Activated CD4-positive, alpha-beta T cell treated with anti-CD3 and anti-CD28 coated beads for 36 hours (primary cell): ENCODE results near the gene SPON1. TPM values are rescaled to one million over a fixed set of nuclear protein-coding genes. Genes with fewer than 3 reads are reported as not detected.
"Not testable (repeated sequence)": the region's sequence is repeated elsewhere in the genome, so short reads cannot be mapped to it uniquely, and the experiment has no call there.

Source experiments
- ATAC-seq: fragments of 200-7000 bp; cut with Tn5 transposase; one replicate; pipeline ENCODE4 v1.10.0; 2021; ENCODE audit warnings: mild to moderate bottlenecking, moderate library complexity
- CTCF ChIA-PET: fragments of 350-600 bp; sonication (Branson Sonifier 250); formaldehyde crosslinking; loops from one replicate; lab custom pipeline; 2021; ENCODE audit warnings: antibody characterized with exemption; lab: Charles Lee
- POLR2A ChIA-PET: fragments of 350-600 bp; sonication (Branson Sonifier 250); formaldehyde crosslinking; loops from one replicate; lab custom pipeline; 2021; ENCODE audit warnings: antibody characterized with exemption, inconsistent platforms; lab: Charles Lee
- DNase-seq: peaks from one replicate; pipeline ENCODE4 v3.0.0-alpha.2; 2020
- H3K27ac Mint-ChIP-seq: one replicate; pipeline ENCODE4 v1.8.0; 2021; ENCODE audit warnings: mixed read lengths
- H3K27me3 Mint-ChIP-seq: one replicate; pipeline ENCODE4 v1.8.0; 2021; ENCODE audit warnings: mixed read lengths
- H3K36me3 Mint-ChIP-seq: one replicate; pipeline ENCODE4 v1.8.0; 2021; ENCODE audit warnings: low read depth, mixed read lengths
- H3K4me1 Mint-ChIP-seq: one replicate; pipeline ENCODE4 v1.8.0; 2021; ENCODE audit warnings: mixed read lengths
- H3K4me3 Mint-ChIP-seq: one replicate; pipeline ENCODE4 v1.8.0; 2021; ENCODE audit warnings: mild to moderate bottlenecking, moderate library complexity, mixed read lengths
- H3K9me3 Mint-ChIP-seq: one replicate; pipeline ENCODE4 v1.8.0; 2021; ENCODE audit warnings: low read depth, mixed read lengths
- intact Hi-C, 2 experiments: fragments of 100-400 bp; cut with DNase I in 1 of 2; cut with micrococcal nuclease in 1 of 2; formaldehyde crosslinking; loops; one replicate each; pipeline versions ENCODE4 v1.14.2 to v1.15.1; 2022 to 2024; cut with DNase I, micrococcal nuclease
- total RNA-seq, 2 experiments: library from RNA; stranded (reverse); gene quantifications; one replicate each; pipeline ENCODE4 v1.2.3, GENCODE V29; 2021

The SPON1 gene
- total RNA-seq, 2 experiments from 2014 or later, result 0.26 to 0.41 TPM

GRCh38 chr11:14249121-14249963 lies 286.8 kb downstream of the SPON1 start:
- no peak overlapping the region for H3K27ac Mint-ChIP-seq
- intact Hi-C loops, result loop anchor here (1.0 to 2.0 kb wide), 5 partner anchors 101 to 763 kb away; no protein-coding TSS in a partner anchor
- peaks cover 18% of the 10 kb centered on the region for H3K4me1 Mint-ChIP-seq
- no peak overlapping the region for H3K4me3 Mint-ChIP-seq
- ATAC-seq (peak; percentile 73), DNase-seq (peak; percentile 82)
- H3K9me3 Mint-ChIP-seq, result no peaks in the 10 kb centered on the region
- no peaks in the 10 kb centered on the region for H3K27me3 Mint-ChIP-seq
- CTCF ChIA-PET, result interaction anchor here (0.9 to 4.4 kb wide), 23 partner anchors 9 to 480 kb away, joined by 3 to 35 read pairs (median 5); partner anchors contain the start of gene SPON1
- no peaks in the 10 kb centered on the region for H3K36me3 Mint-ChIP-seq
- POLR2A ChIA-PET, result no interaction called here

- Mint-ChIP-seq H3K9me3 (no peaks in the 10 kb centered on the region), H3K4me3 (no peak overlapping the region), H3K4me1 (peaks cover 18% of the 10 kb centered on the region), H3K27ac (no peak overlapping the region), H3K36me3 (no peaks in the 10 kb centered on the region), H3K27me3 (no peaks in the 10 kb centered on the region)
- ATAC-seq (no peak), DNase-seq (no peak)
- intact Hi-C loops, result no loop called here
- CTCF ChIA-PET, result interaction anchor here (0.9 to 4.4 kb wide), 6 partner anchors 11 to 479 kb away, joined by 3 to 35 read pairs (median 14); no protein-coding TSS in a partner anchor
- POLR2A ChIA-PET, result no interaction called here
Observed at GRCh38 chr11:14251754-14252153, 289.2 kb downstream of the SPON1 start.

- CTCF ChIA-PET, result interaction anchor here (0.5 to 4.4 kb wide), 7 partner anchors 129 to 480 kb away, joined by 3 to 35 read pairs (median 4); no protein-coding TSS in a partner anchor
- H3K36me3 Mint-ChIP-seq, H3K4me3 Mint-ChIP-seq, intact Hi-C loops, POLR2A ChIA-PET, H3K27ac Mint-ChIP-seq, DNase-seq, ATAC-seq, H3K9me3 Mint-ChIP-seq, H3K27me3 Mint-ChIP-seq: not testable (repeated sequence)
- peaks cover 18% of the 10 kb centered on the region for H3K4me1 Mint-ChIP-seq
Observed at GRCh38 chr11:14252501-14252900, 290.0 kb downstream of the SPON1 start.

GRCh38 chr11:14253421-14253820 lies 290.9 kb downstream of the SPON1 start:
- no peak overlapping the region for H3K27ac Mint-ChIP-seq
- H3K36me3 Mint-ChIP-seq, result no peaks in the 10 kb centered on the region
- ChIA-PET POLR2A (no interaction called here), CTCF (interaction anchor here (0.6 to 4.4 kb wide), 5 partner anchors 59 to 480 kb away, joined by 3 to 25 read pairs (median 3); no protein-coding TSS in a partner anchor)
- H3K4me1 Mint-ChIP-seq, result peaks cover 9% of the 10 kb centered on the region
- H3K9me3 Mint-ChIP-seq, result no peaks in the 10 kb centered on the region
- intact Hi-C loops, result no loop called here
- H3K4me3 Mint-ChIP-seq, result no peak overlapping the region
- DNase-seq, result no peak
- ATAC-seq, result no peak
- H3K27me3 Mint-ChIP-seq, result no peaks in the 10 kb centered on the region

GRCh38 chr11:14253840-14254239 lies 291.3 kb downstream of the SPON1 start:
- H3K9me3 Mint-ChIP-seq, result no peaks in the 10 kb centered on the region
- CTCF ChIA-PET, result interaction anchor here (0.9 to 4.4 kb wide), 3 partner anchors 60 to 481 kb away, joined by 3 to 25 read pairs (median 4); no protein-coding TSS in a partner anchor

GRCh38 chr11:14254533-14255237 lies 292.2 kb downstream of the SPON1 start:
- intact Hi-C loops, result no loop called here
- Mint-ChIP-seq H3K27ac (no peak overlapping the region), H3K4me3 (no peak overlapping the region), H3K36me3 (no peaks in the 10 kb centered on the region), H3K27me3 (no peaks in the 10 kb centered on the region), H3K4me1 (no peaks in the 10 kb centered on the region), H3K9me3 (no peaks in the 10 kb centered on the region)
- ChIA-PET CTCF (no interaction called here), POLR2A (no interaction called here)
- ATAC-seq (no peak), DNase-seq (no peak)

More at GRCh38 chr11:14253840-14254239, 291.3 kb downstream of the SPON1 start:
- no peak overlapping the region for H3K27ac Mint-ChIP-seq
- intact Hi-C loops, result no loop called here
- POLR2A ChIA-PET, result no interaction called here
- ATAC-seq (no peak), DNase-seq (no peak)
- H3K27me3 Mint-ChIP-seq, result no peaks in the 10 kb centered on the region
- no peaks in the 10 kb centered on the region for H3K36me3 Mint-ChIP-seq
- H3K4me3 Mint-ChIP-seq, result no peak overlapping the region
- H3K4me1 Mint-ChIP-seq, result peaks cover 5% of the 10 kb centered on the region

DNA sequence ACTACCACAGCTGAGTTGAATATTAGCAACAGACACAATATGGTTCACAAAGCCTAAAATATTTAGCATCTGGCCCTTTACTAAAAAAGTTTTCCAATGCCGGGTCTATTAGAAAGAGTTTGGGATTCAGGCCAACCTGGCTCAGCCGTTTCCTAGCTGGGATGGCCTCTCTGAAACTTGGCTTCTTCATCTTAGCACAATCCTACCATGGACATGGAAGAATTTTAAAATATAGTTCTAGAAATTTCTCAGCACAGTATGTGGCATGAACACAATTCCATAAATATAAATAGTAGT lies 292.7 kb downstream of the SPON1 start:
- POLR2A ChIA-PET, result no interaction called here
- H3K36me3 Mint-ChIP-seq, result no peaks in the 10 kb centered on the region
- no peak for DNase-seq
- intact Hi-C loops, result no loop called here
- no peak overlapping the region for H3K4me3 Mint-ChIP-seq
- ATAC-seq, result no peak
- CTCF ChIA-PET, result no interaction called here
- H3K9me3 Mint-ChIP-seq, result no peaks in the 10 kb centered on the region
- no peak overlapping the region for H3K27ac Mint-ChIP-seq
- no peaks in the 10 kb centered on the region for H3K27me3 Mint-ChIP-seq
- H3K4me1 Mint-ChIP-seq, result no peaks in the 10 kb centered on the region

DNA sequence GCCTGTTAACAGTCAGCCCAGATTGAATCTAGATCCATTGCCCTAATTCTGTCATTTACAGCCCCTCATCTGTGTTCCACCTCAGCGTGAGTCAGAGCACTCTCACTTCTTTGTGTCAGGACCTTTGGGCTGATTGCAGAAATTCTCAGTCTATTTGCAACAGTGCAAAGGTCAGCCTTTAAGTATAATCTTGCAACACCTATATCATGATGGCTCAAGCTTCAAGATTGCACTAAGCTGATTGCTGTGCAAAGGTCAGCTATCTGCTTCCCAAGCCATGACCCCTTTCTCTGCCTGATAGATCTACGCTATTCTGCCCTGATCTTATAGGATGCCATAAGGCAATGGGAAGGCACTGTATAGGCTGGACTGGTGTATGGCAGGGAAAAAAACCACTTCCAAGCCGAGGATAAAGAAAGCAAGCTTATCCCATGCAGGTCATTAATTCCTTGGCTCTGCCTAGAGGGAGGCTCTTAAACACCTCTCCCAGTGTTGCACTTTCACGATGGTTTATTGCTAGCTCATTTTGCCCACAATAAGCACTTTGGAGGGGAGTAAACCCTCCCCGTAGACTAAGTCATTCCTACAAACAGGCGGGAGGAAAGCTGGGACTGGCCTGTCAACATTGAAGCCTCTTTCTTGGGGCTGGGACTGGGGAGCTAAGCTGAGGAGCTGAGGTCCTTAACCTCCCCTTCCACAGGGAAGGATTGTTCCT lies 295.9 kb downstream of the SPON1 start:
- ATAC-seq (peak; percentile 42), DNase-seq (no peak)
- no peak overlapping the region for H3K4me3 Mint-ChIP-seq
- no peaks in the 10 kb centered on the region for H3K4me1 Mint-ChIP-seq
- ChIA-PET CTCF (interaction anchor here (1.0 to 2.0 kb wide), 3 partner anchors 9 to 486 kb away, joined by 5 to 9 read pairs (median 6); no protein-coding TSS in a partner anchor), POLR2A (no interaction called here)
- H3K27me3 Mint-ChIP-seq, result no peaks in the 10 kb centered on the region
- H3K27ac Mint-ChIP-seq, result no peak overlapping the region
- intact Hi-C loops, result no loop called here
- no peaks in the 10 kb centered on the region for H3K36me3 Mint-ChIP-seq
- H3K9me3 Mint-ChIP-seq, result no peaks in the 10 kb centered on the region

DNA sequence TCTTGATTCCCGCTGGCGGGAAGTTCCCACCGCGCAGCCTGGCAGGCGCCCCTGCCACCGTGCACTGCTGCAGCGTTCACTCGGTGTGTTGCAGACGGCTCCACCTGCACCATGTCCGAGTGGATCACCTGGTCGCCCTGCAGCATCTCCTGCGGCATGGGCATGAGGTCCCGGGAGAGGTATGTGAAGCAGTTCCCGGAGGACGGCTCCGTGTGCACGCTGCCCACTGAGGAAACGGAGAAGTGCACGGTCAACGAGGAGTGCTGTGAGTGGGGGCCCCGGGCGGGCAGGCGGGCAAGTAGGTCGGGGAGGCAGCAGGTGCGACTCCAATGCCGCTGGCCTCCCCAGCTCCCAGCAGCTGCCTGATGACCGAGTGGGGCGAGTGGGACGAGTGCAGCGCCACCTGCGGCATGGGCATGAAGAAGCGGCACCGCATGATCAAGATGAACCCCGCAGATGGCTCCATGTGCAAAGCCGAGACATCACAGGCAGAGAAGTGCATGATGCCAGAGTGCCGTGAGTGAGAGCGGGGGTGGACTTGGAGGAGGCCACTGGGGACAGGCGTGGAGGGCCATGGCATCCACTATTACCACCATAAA lies 296.8 kb downstream of the SPON1 start:
- Mint-ChIP-seq H3K36me3 (no peaks in the 10 kb centered on the region), H3K4me3 (no peak overlapping the region), H3K9me3 (no peaks in the 10 kb centered on the region), H3K27me3 (no peaks in the 10 kb centered on the region), H3K4me1 (no peaks in the 10 kb centered on the region), H3K27ac (no peak overlapping the region)
- DNase-seq, result no peak
- ChIA-PET CTCF (interaction anchor here (1.0 to 2.0 kb wide), 2 partner anchors 10 to 302 kb away, joined by 6 to 9 read pairs; no protein-coding TSS in a partner anchor), POLR2A (no interaction called here)
- ATAC-seq, result no peak
- intact Hi-C loops, result no loop called here

DNA sequence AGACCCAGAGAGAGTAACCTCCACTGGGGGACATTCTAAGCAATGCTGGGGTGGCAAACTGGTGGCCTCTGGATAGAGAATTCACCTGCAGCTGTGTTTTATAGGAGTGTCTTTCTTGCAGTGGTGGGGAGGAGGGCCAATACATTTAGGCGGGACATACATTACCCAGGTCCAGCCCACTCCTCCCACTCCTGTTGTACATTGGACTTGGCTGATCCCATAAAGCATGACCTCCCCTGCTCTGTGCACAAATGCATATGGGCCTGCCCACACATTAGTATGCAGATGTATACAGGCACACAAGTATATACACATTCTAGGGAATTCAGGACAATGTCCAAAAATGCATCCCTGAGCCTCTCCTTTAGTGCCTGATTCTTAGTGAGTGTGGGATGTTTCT lies 297.4 kb downstream of the SPON1 start:
- CTCF ChIA-PET, result no interaction called here
- Mint-ChIP-seq H3K36me3 (peaks cover 2% of the 10 kb centered on the region), H3K4me3 (no peak overlapping the region), H3K27me3 (no peaks in the 10 kb centered on the region), H3K4me1 (no peaks in the 10 kb centered on the region), H3K27ac (no peak overlapping the region), H3K9me3 (no peaks in the 10 kb centered on the region)
- intact Hi-C loops, result no loop called here
- ATAC-seq, result no peak
- POLR2A ChIA-PET, result no interaction called here
- DNase-seq, result no peak

DNA sequence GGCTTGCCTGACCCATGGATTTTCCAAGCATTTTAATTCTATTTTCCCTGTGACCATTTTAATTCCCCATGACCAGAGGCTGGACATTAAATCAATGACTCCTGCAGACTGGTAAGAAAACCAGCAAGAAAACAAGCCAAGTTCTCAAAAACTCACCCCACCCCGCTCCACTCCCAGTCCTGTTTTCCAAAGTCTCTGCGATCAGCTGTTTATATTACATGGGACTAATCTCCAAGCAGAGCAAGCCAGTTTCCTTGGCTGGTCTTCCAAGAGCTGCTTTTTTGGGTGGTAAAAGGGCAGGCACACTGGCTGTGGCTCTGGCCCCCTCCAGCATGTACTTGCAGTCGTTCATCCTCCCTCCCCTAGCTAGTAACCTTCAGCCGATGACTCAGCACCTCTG lies 298.5 kb downstream of the SPON1 start:
- intact Hi-C loops, result no loop called here
- no peak overlapping the region for H3K27ac Mint-ChIP-seq
- H3K27me3 Mint-ChIP-seq, result no peaks in the 10 kb centered on the region
- DNase-seq (no peak), ATAC-seq (no peak)
- CTCF ChIA-PET, result interaction anchor here (0.8 to 1.2 kb wide), 2 partner anchors 14 to 851 kb away, joined by 3 read pairs; no protein-coding TSS in a partner anchor
- H3K4me1 Mint-ChIP-seq, result no peaks in the 10 kb centered on the region
- peaks cover 10% of the 10 kb centered on the region for H3K36me3 Mint-ChIP-seq
- POLR2A ChIA-PET, result no interaction called here
- no peak overlapping the region for H3K4me3 Mint-ChIP-seq
- no peaks in the 10 kb centered on the region for H3K9me3 Mint-ChIP-seq
